HG03064 (cell line): ENCODE data around the gene PPP3CA.

Experiments used
- ATAC-seq: cut with Tn5 transposase; IDR thresholded peaks from one replicate; pipeline ENCODE4 v1.9.1; 2021; ENCODE audit warnings: low read depth; ENCODE audit not compliant: unreplicated experiment

Gene PPP3CA

DNA sequence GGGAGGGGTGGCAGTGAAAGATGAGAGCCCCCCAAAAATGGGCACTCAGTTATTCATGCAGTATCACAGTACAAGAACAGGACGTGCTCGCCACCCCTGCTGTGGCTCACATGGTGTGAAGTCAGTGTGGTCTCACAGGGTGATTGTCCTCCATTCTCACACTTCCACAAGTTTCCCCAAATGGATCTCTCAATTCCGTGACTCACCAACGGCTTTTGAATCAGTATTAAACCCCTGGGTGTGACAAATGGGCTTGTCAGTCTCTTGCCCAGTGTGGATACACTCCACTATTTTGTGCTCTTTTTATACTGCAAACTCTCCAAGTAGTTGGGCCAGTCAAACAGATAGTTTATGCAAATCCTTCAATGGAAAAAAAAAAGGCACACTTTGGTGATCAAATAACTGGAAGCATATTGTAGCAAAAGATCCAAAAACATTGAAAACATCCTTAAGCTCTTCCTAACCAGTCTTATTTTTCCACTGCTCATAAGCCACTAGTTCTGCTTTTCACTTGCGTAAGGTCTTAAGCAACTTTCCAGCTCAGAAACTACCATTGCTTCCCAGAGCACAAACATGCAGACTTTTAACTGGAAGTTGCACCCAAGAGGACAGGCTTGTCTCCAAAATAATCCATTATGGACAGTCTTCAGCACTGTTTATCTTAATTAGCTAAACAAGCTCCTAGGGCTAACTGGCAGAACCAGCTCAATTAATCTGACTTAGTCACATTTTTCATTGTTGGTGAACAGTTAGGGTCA, 365.7 kb downstream of the PPP3CA start:
- ATAC-seq, result no peak

GRCh38 chr4:100979736-100980135, 367.6 kb downstream of the PPP3CA start:
- ATAC-seq, result no peak

DNA sequence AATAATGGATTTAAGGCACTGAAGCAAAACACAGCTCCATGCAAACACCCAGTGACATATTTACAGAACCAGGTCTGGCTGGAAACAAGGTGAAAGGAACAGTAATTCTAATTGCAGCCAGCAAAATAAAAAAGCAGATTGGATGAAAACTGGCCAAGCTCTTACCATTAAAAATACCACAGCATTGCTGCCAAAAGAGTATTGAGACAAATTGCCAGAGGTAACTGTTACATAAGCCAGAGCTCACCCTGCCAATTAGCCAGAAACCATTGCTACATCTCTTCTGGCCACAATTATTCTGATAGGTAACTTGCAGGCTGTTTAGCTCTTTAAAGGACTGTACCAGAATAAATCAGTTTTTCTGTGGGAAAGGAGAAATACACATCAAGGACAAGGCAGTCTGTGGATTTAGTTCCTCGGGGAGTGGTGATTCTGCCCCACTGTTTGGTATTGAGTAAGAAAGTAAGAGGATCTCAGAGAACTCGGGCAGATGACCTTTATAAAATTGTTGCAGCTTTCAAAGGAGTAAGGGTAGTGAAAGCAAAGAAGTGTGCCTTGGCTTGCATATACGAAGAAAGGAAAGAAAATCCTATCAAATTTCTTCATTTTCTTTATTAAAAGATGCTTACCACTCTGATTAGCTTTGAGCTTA, 369.5 kb downstream of the PPP3CA start:
- no peak for ATAC-seq

- ATAC-seq, result no peak
Measured at GRCh38 chr4:100977274-100977673, 370.1 kb downstream of the PPP3CA start.
